GM20000 (cell line): Measurements from ENCODE around the gene ARVCF.

Source experiments
- DNase-seq: peaks from one replicate; pipeline ENCODE4 v3.0.0; 2012; ENCODE audit warnings: low spot score
- TF ChIP-seq, protein P1 (sequence below): IDR thresholded peaks from 2 replicates; pipeline ENCODE4 v1.5.1; 2012; ENCODE audit warnings: mild to moderate bottlenecking, control low read depth; ENCODE audit errors: extremely low read depth, missing control alignments

The ARVCF gene

GRCh38 chr22:20021196-20022181 lies 4.9 kb upstream of the ARVCF start:
- TF ChIP-seq, protein P1, sequence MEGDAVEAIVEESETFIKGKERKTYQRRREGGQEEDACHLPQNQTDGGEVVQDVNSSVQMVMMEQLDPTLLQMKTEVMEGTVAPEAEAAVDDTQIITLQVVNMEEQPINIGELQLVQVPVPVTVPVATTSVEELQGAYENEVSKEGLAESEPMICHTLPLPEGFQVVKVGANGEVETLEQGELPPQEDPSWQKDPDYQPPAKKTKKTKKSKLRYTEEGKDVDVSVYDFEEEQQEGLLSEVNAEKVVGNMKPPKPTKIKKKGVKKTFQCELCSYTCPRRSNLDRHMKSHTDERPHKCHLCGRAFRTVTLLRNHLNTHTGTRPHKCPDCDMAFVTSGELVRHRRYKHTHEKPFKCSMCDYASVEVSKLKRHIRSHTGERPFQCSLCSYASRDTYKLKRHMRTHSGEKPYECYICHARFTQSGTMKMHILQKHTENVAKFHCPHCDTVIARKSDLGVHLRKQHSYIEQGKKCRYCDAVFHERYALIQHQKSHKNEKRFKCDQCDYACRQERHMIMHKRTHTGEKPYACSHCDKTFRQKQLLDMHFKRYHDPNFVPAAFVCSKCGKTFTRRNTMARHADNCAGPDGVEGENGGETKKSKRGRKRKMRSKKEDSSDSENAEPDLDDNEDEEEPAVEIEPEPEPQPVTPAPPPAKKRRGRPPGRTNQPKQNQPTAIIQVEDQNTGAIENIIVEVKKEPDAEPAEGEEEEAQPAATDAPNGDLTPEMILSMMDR, result no peak

GRCh38 chr22:20020533-20021195 lies 4.0 kb upstream of the ARVCF start, which contains the start of gene TANGO2:
Gene TANGO2 (plus strand): TSS chr22:20021110. CDS start chr22:20036799, 15,689 bp downstream.
- TF ChIP-seq, protein P1, result no peak
- peak; percentile 100 for DNase-seq

More at GRCh38 chr22:20021196-20022181, 4.9 kb upstream of the ARVCF start:
- no peak for DNase-seq

DNA sequence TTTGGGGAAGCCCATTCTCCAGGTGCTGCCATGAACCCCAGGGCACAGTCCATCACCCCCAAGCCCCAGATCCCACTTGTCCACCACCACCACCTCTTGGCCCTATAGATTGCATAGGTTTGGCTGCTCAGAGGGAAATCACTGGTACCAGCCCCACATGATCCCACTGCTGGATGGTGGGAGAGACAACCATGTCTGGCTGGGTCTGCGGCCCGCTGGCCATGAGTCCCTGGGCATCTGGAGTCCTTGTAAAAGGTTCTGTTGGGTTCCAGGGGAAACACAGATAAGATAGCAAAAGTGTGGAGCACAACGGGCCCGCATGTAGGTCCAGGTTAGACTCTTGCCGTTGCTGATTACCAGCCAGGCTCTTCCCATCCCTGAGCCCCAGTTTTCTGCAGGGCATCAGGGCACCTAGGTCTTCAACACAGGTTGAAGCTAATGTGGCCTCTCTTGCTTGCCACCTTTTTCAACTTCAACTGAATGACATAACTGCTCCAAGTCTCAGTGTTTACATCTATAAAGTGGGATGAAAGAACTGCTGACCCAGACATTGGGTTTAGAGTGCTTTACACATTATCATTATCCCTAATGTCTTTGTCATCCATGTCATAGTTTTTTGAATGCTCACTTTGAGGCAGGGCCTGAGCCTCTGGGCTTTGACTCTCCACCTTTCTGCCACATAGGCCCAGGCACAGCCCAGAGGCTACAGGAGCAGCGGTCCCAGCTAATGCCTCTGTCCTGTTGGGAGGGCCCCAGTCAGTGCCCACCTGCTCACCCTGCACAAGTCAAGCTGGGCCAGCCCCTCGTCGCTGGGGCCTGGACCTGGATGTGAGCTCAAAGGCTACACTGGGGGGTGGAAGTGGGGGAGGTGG lies 3.3 kb upstream of the ARVCF start:
- TF ChIP-seq, protein P1, result no peak
- DNase-seq, result no peak

DNA sequence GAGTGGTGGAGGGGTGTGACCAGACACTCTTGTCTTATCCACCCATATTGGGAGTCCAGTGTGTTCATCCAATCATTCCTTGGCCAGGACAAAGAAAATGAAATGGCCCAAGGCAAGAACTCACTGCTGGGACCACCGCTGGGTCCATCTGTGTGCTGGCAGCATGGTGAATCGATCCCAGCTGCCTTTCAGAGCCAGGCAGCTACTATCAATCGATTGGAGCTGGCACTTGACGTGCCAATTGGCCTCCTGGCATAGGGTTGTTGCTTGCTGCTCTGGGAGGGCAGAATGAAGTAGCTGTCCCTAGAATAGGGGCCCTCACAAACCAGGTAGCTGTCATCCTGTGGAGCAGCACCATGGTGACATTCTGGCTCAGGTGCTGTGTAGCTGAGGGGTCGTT lies 1.4 kb upstream of the ARVCF start:
- TF ChIP-seq, protein P1, result no peak
- DNase-seq, result no peak

DNA sequence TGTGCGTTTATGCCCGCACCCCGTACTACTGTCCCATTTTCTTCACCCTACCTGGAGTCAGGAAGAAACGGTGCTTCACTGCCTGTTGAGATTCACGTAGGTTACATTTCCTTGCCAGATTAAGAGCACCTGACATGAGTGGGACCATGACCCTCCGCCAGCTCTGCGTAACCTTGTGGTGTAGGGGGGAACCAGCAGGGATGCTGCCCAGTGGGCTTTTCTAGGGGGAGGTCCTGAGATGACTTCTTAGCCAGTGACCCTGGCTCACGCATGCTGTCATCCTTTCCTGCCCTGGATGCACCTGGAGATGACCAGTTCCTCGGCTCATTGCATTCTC lies 967 bp upstream of the ARVCF start:
- TF ChIP-seq, protein P1, result no peak
- DNase-seq, result no peak

DNA sequence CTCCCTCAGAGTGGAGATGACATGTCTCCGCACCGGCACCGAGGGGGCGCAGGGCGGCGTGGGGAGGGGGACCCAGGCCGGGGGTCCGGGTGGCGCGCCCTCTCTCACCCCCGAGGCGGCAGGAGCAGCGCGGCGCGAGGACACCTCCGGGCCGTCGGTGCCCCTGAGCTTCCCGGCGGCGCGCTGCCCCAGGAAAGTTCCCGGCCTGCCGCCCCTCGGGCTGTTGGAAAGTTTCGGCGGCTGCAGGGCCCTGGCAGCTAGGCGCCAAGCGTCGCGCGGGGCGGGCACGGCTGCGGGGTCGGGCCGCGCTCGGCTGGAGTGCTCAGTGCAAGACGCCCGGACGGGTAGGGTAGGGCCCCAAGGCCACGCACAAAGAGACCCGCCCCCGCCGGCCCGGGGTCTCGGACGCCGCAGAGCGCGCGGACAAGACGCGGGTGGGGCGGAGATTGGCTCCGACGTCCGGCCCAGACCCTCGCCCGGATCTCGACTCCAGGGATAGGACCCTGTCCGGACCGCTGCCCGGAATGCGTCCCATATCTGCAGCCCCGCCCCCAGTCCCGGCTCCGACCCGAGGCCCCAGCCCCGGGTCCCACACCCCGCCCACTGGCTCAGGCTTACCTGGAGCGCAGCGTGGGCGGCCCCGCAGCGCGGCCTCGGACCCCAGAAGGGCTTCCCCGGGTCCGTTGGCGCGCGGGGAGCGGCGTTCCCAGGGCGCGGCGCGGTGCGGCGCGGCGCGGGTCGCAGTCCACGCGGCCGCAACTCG lies 471 bp downstream of the ARVCF start:
- peak; percentile 56 for DNase-seq
- TF ChIP-seq, protein P1, result no peak
